Anterior cingulate cortex (tissue), 58 donors: ENCODE measurements around the gene IGF1R.

Experiments used
- DNase-seq, 58 donors: peaks; one replicate each; lab custom pipeline; 2025; lab: John Stamatoyannopoulos, UW

The IGF1R gene

GRCh38 chr15:98764291-98764690, 116.0 kb downstream of the IGF1R start:
- no peak for DNase-seq

GRCh38 chr15:98765610-98766009, 117.3 kb downstream of the IGF1R start:
- DNase-seq = no peak

- no peak for DNase-seq
Measured at GRCh38 chr15:98767692-98768091, 119.4 kb downstream of the IGF1R start.

GRCh38 chr15:98769867-98770266, 121.5 kb downstream of the IGF1R start:
- no peak for DNase-seq

- no peak for DNase-seq
Measured at GRCh38 chr15:98770984-98771383, 122.6 kb downstream of the IGF1R start.

GRCh38 chr15:98771541-98771940, 123.2 kb downstream of the IGF1R start:
- no peak for DNase-seq

- no peak for DNase-seq
Measured at GRCh38 chr15:98772895-98773294, 124.6 kb downstream of the IGF1R start.

GRCh38 chr15:98773616-98774015, 125.3 kb downstream of the IGF1R start:
- DNase-seq = no peak

- no peak for DNase-seq
Measured at GRCh38 chr15:98774756-98775497, 126.6 kb downstream of the IGF1R start.

- DNase-seq = no peak
Measured at GRCh38 chr15:98775498-98776230, 127.3 kb downstream of the IGF1R start.

- no peak for DNase-seq
Measured at GRCh38 chr15:98776607-98777281, 128.4 kb downstream of the IGF1R start.

- DNase-seq = no peak
Measured at GRCh38 chr15:98777426-98777825, 129.1 kb downstream of the IGF1R start.

- no peak for DNase-seq
Measured at GRCh38 chr15:98778263-98778959, 130.1 kb downstream of the IGF1R start.

GRCh38 chr15:98778960-98779359, 130.6 kb downstream of the IGF1R start:
- peak in 1 of 58 donors; percentile 9 for DNase-seq

- DNase-seq = peak in 52 of 58 donors; percentile 12 to 85 (median 50)
Measured at GRCh38 chr15:98779463-98780071, 131.2 kb downstream of the IGF1R start.

- DNase-seq = no peak
Measured at GRCh38 chr15:98781838-98782237, 133.5 kb downstream of the IGF1R start.

GRCh38 chr15:98782801-98783200, 134.5 kb downstream of the IGF1R start:
- DNase-seq = no peak

GRCh38 chr15:98785431-98785806, 137.1 kb downstream of the IGF1R start:
- DNase-seq = no peak

GRCh38 chr15:98785807-98786621, 137.7 kb downstream of the IGF1R start:
- no peak for DNase-seq

- DNase-seq = no peak
Measured at GRCh38 chr15:98786717-98787116, 138.4 kb downstream of the IGF1R start.
